GM12878 (cell line): ENCODE measurements around the gene UBAP1.

Experiments
- HCFC1 ChIP-seq: fragments of 150-350 bp; IDR thresholded peaks from 2 replicates; pipeline ENCODE4 v1.6.1; 2014; ENCODE audit warnings: low read length
- HDAC6 ChIP-seq: fragments of 200-600 bp; sonication (generic); IDR thresholded peaks from one replicate; pipeline ENCODE4 v1.8.0; 2017; ENCODE audit warnings: antibody characterized with exemption; ENCODE audit not compliant: unreplicated experiment
- JUND ChIP-seq: IDR thresholded peaks from 2 replicates; pipeline ENCODE4 v1.6.1; 2012; ENCODE audit warnings: low read depth, mild to moderate bottlenecking, low read length, improper control_type of control experiment, moderate library complexity
- NRF1 ChIP-seq: conservative IDR thresholded peaks from 2 replicates; pipeline ENCODE4 v1.6.1; 2011; ENCODE audit warnings: mild to moderate bottlenecking, low read depth, low read length, improper control_type of control experiment
- SMC3 ChIP-seq: IDR thresholded peaks from 2 replicates; pipeline ENCODE4 v1.6.1; 2011; ENCODE audit warnings: low read length, improper control_type of control experiment, borderline replicate concordance
- SREBF1 ChIP-seq: IDR thresholded peaks from 2 replicates; pipeline ENCODE4 v1.6.1; 2012; ENCODE audit warnings: mild to moderate bottlenecking, low read length
- TAF1 ChIP-seq: IDR thresholded peaks from 2 replicates; pipeline ENCODE4 v1.6.1; 2011; ENCODE audit warnings: mild to moderate bottlenecking, low read depth, low read length, borderline replicate concordance
- TARDBP ChIP-seq: IDR thresholded peaks from 2 replicates; pipeline ENCODE4 v1.6.1; 2016; ENCODE audit warnings: borderline replicate concordance
- TF ChIP-seq, protein P1 (sequence below), 3 experiments: IDR thresholded peaks in 2 of 3; conservative IDR thresholded peaks in 1 of 3; 2 replicates each; pipeline ENCODE4 v1.5.1; 2011; ENCODE audit warnings: low read depth in 3 of 3, low read length in 3 of 3, mild to moderate bottlenecking in 3 of 3, control low read depth in 2 of 3, moderate library complexity in 2 of 3, inconsistent platforms in 1 of 3, mixed read lengths in 1 of 3; ENCODE audit not compliant: control insufficient read depth in 2 of 3, insufficient read depth in 1 of 3; ENCODE audit errors: extremely low read depth in 1 of 3
- TF ChIP-seq, protein P2 (sequence below): IDR thresholded peaks from 2 replicates; pipeline ENCODE4 v1.6.1; 2012; ENCODE audit warnings: low read depth, low read length, improper control_type of control experiment
- TF ChIP-seq, protein P3 (sequence below): fragments of 450-650 bp; IDR thresholded peaks from 2 replicates; pipeline ENCODE4 v1.6.1; 2016; ENCODE audit warnings: mild to moderate bottlenecking
- TF ChIP-seq, protein P4 (sequence below): IDR thresholded peaks from 2 replicates; pipeline ENCODE4 v1.6.1; 2012; ENCODE audit warnings: low read depth, low read length, improper control_type of control experiment

DNA sequence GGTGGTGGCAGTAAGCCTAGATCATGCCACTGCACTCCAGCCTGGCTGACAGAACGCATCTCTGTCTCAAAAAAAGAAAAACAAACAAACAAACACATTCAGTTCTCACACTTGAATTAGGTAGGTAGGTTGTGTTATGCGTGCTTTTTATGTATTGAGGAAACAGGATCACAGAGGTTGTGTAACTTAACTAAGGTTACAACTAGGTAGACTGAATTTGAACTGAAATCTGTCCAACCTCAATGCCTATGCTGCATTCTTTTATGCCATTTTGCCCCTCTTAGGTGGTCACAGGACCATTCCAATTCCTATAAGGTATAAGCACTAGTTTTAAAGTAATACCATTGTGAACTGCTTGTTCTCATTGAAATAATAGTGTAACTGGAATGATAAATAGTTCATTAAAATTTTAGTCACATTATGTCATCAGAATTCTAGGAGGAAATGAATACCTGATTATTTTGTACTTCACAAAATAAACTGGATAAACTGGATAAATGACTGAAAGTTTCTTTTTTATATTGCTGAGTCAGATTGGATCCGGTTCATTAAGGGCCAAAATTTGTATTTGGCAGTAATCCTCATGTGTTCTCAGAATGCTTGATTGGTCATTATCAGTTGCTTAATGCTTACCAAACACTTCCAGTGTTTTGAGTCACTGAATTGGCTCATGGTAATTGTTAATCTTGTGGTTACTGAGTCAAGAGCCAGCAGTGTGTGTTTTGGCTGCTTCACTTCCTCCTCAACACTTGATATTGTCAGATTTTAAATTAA, 7.1 kb downstream of the UBAP1 start:
- TF ChIP-seq HCFC1 (no peak), TAF1 (no peak), NRF1 (no peak), HDAC6 (no peak), JUND (0 out of 2 replicates have a peak, but pooled peaks have one; percentile 23), SREBF1 (no peak), TARDBP (no peak), SMC3 (no peak)
- TF ChIP-seq, protein P1, sequence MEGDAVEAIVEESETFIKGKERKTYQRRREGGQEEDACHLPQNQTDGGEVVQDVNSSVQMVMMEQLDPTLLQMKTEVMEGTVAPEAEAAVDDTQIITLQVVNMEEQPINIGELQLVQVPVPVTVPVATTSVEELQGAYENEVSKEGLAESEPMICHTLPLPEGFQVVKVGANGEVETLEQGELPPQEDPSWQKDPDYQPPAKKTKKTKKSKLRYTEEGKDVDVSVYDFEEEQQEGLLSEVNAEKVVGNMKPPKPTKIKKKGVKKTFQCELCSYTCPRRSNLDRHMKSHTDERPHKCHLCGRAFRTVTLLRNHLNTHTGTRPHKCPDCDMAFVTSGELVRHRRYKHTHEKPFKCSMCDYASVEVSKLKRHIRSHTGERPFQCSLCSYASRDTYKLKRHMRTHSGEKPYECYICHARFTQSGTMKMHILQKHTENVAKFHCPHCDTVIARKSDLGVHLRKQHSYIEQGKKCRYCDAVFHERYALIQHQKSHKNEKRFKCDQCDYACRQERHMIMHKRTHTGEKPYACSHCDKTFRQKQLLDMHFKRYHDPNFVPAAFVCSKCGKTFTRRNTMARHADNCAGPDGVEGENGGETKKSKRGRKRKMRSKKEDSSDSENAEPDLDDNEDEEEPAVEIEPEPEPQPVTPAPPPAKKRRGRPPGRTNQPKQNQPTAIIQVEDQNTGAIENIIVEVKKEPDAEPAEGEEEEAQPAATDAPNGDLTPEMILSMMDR (IDR thresholded peaks at IDR 0.05 in 2 of 3, conservative IDR thresholded peaks at IDR 0.05 in 1 of 3; ENCODE audit: control insufficient read depth in 2 of 3, extremely low read depth in 1 of 3, insufficient read depth in 1 of 3, low read depth in 3 of 3, low read length in 3 of 3) = no peak
- TF ChIP-seq, protein P2, sequence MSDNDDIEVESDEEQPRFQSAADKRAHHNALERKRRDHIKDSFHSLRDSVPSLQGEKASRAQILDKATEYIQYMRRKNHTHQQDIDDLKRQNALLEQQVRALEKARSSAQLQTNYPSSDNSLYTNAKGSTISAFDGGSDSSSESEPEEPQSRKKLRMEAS = no peak
- TF ChIP-seq, protein P3, sequence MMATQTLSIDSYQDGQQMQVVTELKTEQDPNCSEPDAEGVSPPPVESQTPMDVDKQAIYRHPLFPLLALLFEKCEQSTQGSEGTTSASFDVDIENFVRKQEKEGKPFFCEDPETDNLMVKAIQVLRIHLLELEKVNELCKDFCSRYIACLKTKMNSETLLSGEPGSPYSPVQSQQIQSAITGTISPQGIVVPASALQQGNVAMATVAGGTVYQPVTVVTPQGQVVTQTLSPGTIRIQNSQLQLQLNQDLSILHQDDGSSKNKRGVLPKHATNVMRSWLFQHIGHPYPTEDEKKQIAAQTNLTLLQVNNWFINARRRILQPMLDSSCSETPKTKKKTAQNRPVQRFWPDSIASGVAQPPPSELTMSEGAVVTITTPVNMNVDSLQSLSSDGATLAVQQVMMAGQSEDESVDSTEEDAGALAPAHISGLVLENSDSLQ = no peak
- TF ChIP-seq, protein P4, sequence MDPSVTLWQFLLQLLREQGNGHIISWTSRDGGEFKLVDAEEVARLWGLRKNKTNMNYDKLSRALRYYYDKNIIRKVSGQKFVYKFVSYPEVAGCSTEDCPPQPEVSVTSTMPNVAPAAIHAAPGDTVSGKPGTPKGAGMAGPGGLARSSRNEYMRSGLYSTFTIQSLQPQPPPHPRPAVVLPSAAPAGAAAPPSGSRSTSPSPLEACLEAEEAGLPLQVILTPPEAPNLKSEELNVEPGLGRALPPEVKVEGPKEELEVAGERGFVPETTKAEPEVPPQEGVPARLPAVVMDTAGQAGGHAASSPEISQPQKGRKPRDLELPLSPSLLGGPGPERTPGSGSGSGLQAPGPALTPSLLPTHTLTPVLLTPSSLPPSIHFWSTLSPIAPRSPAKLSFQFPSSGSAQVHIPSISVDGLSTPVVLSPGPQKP = no peak
